ENCODE data around the gene OTOR. TPM values are rescaled to one million over a fixed set of nuclear protein-coding genes. Genes with fewer than 3 reads are reported as not detected.
A peak's percentile ranks its signal among the peaks of the same experiment; 100 is the strongest.

The OTOR gene
- total and polyA plus RNA-seq, 7 donors = not detected

DNA sequence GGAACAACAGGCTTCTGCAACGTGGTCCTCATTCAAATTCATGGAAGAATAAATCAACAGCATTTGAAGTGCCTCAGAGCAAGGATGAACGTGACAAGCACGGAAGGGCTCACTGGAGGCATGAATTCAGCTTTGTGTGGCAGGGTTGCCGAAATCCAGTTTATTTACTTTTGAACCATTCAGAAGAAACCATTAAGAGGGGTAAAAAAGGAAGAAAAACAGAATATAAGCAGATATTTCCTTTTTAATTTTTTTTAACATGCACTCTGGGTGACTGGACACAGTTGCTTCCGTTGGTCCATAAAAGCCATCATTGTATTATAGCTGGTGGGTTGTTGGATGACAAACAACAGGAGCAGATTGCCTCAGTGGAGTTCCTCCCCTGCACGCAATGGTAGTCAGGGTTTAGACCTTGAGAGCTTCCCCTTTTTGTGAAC lies 35.6 kb upstream of the OTOR start:
- no peaks in the 10 kb centered on the region for H3K4me1 ChIP-seq
- intact Hi-C loops (cut with DNase I) = no loop called here
- DNase-seq (no peak), ATAC-seq (no peak)
- TF ChIP-seq CTCF (IDR thresholded peaks at IDR 0.05) = no peak
- H3K4me3 ChIP-seq = no peak overlapping the region
- H3K27ac ChIP-seq = no peak overlapping the region
- H3K9me3 ChIP-seq = no peaks in the 10 kb centered on the region
- no peaks in the 10 kb centered on the region for H3K27me3 ChIP-seq (ENCODE audit: insufficient read depth in 3 of 3, low read length in 2 of 3)
- no peaks in the 10 kb centered on the region for H3K36me3 ChIP-seq (ENCODE audit: insufficient read depth in 1 of 2, low read depth in 1 of 2)
- WGBS, 3 donors = 42 to 58% (median 42%) methylated on average over 6 of the region's 6 CpGs

DNA sequence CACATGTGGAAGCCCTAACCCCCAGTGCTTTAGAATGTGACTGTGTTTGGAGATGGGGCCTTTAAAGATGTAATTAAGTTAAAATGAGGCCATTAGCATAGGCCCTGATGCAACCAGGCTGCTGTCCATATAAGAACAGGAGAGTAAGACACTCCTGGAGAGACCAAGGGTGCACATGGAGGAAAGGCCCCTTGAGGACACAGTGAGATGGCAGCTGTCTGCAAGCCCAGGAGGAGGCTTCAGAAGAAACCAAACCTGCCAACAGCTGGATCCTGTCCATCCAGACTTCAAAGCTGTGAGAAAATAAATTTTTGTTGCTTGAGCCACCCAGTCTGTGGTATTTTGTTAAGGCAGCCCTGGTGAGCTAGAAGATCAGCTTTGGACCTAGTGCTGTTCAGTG lies 35.1 kb upstream of the OTOR start:
- Histone ChIP-seq H3K9me3 (no peaks in the 10 kb centered on the region), H3K27ac (no peak overlapping the region), H3K4me1 (no peaks in the 10 kb centered on the region), H3K36me3 (ENCODE audit: insufficient read depth in 1 of 2, low read depth in 1 of 2) (no peaks in the 10 kb centered on the region), H3K27me3 (ENCODE audit: insufficient read depth in 3 of 3, low read length in 2 of 3) (no peaks in the 10 kb centered on the region), H3K4me3 (no peak overlapping the region)
- TF ChIP-seq CTCF (IDR thresholded peaks at IDR 0.05) = no peak
- DNase-seq = no peak
- no peak for ATAC-seq
- intact Hi-C loops (cut with DNase I) = no loop called here

DNA sequence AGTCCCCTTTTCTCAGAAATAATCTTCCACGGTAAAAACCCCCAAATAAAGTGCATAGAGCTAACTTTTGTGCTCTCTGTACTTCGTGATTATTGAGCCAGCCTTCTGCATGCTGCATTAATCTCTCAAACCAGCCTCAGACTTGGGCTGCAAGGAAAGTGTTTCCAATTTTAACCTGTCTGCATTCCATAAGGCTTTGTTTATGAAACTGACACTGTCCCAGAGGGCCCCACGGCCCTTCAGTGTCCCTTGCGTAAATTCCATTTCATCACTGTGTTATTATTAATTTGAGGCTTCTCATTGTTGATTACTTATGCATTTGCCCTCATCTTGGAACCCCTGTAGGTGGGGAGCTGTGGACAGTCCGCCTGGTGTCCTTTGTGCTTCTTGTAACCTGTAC lies 33.9 kb upstream of the OTOR start:
- no peak for TF ChIP-seq CTCF (IDR thresholded peaks at IDR 0.05)
- Histone ChIP-seq H3K27ac (no peak overlapping the region), H3K4me3 (no peak overlapping the region), H3K27me3 (ENCODE audit: insufficient read depth in 3 of 3, low read length in 2 of 3) (no peaks in the 10 kb centered on the region), H3K36me3 (ENCODE audit: insufficient read depth in 1 of 2, low read depth in 1 of 2) (no peaks in the 10 kb centered on the region), H3K4me1 (no peaks in the 10 kb centered on the region), H3K9me3 (no peaks in the 10 kb centered on the region)
- peak; percentile 54 to 89 (median 82) for ATAC-seq
- 25 to 32% (median 27%) methylated on average over 5 of the region's 5 CpGs for whole genome bisulfite sequencing, 3 donors
- no peak for DNase-seq
- intact Hi-C loops (cut with DNase I) = no loop called here

GRCh38 chr20:16714751-16715150 lies 33.4 kb upstream of the OTOR start:
- intact Hi-C loops (cut with DNase I) = no loop called here
- H3K4me1 ChIP-seq = no peaks in the 10 kb centered on the region

More at GRCh38 chr20:16714751-16715150, 33.4 kb upstream of the OTOR start:
- Histone ChIP-seq H3K36me3 (ENCODE audit: insufficient read depth in 1 of 2, low read depth in 1 of 2) (no peaks in the 10 kb centered on the region), H3K27ac (no peak overlapping the region), H3K4me3 (no peak overlapping the region), H3K27me3 (ENCODE audit: insufficient read depth in 3 of 3, low read length in 2 of 3) (no peaks in the 10 kb centered on the region), H3K9me3 (no peaks in the 10 kb centered on the region)
- DNase-seq (no peak), ATAC-seq (no peak)
- no peak for TF ChIP-seq CTCF (IDR thresholded peaks at IDR 0.05)
- WGBS, 3 donors = 33 to 41% (median 37%) methylated on average over 4 of the region's 4 CpGs

Data from psoas muscle (tissue), 8 donors.